Chondrocyte (in vitro differentiated cells): ENCODE measurements around the gene UBASH3B. TPM values are rescaled to one million over a fixed set of nuclear protein-coding genes. Genes with fewer than 3 reads are reported as not detected.
A peak's percentile ranks its signal among the peaks of the same experiment; 100 is the strongest.

Source experiments
- DNase-seq: peaks from one replicate; pipeline ENCODE4 v3.0.0; 2021; ENCODE audit warnings: mixed read lengths, low spot score
- H3K27ac Mint-ChIP-seq: one replicate; pipeline ENCODE4 v1.8.0; 2021; ENCODE audit warnings: mild to moderate bottlenecking, moderate library complexity, mixed read lengths; ENCODE audit not compliant: unreplicated experiment
- H3K27me3 Mint-ChIP-seq: 2 replicates; pipeline ENCODE4 v1.8.0; 2021; ENCODE audit warnings: low read depth, mixed read lengths
- H3K36me3 Mint-ChIP-seq: 2 replicates; pipeline ENCODE4 v1.8.0; 2021; ENCODE audit warnings: low read depth, mixed read lengths
- H3K4me1 Mint-ChIP-seq: 2 replicates; pipeline ENCODE4 v1.8.0; 2021; ENCODE audit warnings: low read depth, mild to moderate bottlenecking, mixed read lengths
- H3K4me3 Mint-ChIP-seq: one replicate; pipeline ENCODE4 v1.8.0; 2021; ENCODE audit warnings: mild to moderate bottlenecking, moderate library complexity, mixed read lengths; ENCODE audit not compliant: unreplicated experiment
- H3K9me3 Mint-ChIP-seq: 2 replicates; pipeline ENCODE4 v1.8.0; 2021; ENCODE audit warnings: low read depth, mixed read lengths
- total RNA-seq: library from RNA; stranded (reverse); gene quantifications from 3 replicates; pipeline ENCODE4 v1.2.1, GENCODE V29; 2021
- TF ChIP-seq, protein P1 (sequence below): fragments of 200-600 bp; sonication (generic); IDR thresholded peaks from 2 replicates; pipeline ENCODE4 v1.5.0; 2021; ENCODE audit warnings: antibody characterized with exemption, mild to moderate bottlenecking, moderate library complexity

The UBASH3B gene
- total RNA-seq, 1 donor from 2014 or later = 14.4 TPM

DNA sequence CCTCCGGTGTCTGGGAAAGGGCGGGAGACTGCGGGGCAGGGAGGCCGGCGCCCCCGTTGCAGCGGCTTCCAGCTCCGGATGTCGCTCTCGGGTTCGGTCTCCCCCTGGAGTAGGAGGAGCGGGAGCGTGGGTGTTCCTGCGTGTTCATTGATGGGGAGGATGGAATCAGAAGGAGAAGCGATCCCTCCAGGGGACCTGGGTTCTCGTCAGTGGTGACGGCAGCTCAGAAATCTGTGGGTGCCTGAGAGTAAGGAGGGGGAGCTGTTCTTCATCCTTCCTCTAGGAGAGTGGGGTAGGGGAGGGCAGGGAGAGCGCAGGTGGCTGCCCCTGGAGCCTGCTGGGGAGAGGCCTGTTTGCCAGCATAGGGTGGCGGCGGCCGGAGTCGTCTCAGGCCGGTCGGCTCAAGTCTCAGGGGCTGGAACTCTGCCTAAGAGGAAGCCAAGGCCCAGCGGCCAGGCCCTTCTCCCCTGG lies 1.1 kb downstream of the UBASH3B start:
- TF ChIP-seq, protein P1, sequence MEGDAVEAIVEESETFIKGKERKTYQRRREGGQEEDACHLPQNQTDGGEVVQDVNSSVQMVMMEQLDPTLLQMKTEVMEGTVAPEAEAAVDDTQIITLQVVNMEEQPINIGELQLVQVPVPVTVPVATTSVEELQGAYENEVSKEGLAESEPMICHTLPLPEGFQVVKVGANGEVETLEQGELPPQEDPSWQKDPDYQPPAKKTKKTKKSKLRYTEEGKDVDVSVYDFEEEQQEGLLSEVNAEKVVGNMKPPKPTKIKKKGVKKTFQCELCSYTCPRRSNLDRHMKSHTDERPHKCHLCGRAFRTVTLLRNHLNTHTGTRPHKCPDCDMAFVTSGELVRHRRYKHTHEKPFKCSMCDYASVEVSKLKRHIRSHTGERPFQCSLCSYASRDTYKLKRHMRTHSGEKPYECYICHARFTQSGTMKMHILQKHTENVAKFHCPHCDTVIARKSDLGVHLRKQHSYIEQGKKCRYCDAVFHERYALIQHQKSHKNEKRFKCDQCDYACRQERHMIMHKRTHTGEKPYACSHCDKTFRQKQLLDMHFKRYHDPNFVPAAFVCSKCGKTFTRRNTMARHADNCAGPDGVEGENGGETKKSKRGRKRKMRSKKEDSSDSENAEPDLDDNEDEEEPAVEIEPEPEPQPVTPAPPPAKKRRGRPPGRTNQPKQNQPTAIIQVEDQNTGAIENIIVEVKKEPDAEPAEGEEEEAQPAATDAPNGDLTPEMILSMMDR = no peak
- Mint-ChIP-seq H3K4me1 (peaks cover 32% of the 10 kb centered on the region), H3K27ac (peak overlapping the region; percentile 79), H3K27me3 (peaks cover 2% of the 10 kb centered on the region), H3K9me3 (no peaks in the 10 kb centered on the region), H3K4me3 (peak overlapping the region; percentile 94), H3K36me3 (no peaks in the 10 kb centered on the region)
- no peak for DNase-seq

DNA sequence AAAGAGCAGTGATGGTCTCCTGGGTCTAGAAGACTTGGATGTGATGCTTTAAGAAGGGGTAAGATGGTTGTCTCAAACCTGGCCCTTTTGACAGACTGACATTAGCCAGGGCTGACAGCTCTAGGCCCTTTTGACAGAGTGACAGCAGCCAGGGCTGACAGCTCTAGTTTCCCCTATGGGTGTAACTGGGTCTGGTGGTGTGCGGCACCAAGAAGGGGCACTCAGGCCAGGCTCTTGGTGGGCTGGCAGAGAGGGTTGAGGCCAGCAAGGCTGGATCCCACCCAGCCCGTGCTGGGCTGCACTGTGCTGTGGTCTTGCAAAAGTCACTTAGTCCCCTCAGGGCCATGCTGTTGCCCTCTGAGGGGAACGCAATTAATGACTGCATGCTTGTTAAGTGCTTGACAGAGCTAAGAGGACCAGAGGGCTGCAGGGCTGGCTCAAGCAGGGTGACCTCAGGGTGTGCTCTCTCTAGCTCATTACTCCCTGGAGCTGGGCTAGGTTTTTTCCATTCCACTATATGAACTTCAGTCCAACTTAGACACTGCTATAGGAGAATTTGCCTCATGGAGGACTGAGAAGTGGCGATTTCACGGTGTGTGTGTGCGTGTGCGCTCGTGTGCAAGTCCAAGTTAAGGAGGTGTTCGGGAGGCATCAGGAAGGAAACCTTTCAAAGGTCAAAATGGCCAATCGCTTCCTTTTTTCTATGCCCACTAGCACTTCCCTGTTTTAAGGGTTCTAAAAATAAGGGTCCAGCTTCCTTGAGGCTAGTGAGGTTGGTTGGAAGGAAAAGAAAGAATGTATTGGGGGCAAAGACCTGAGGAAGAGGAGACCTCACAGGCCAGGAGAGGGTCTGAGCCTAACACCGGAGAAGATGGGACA lies 4.4 kb downstream of the UBASH3B start:
- H3K27me3 Mint-ChIP-seq = peaks cover 2% of the 10 kb centered on the region
- no peak overlapping the region for H3K27ac Mint-ChIP-seq
- TF ChIP-seq, protein P1 = no peak
- no peaks in the 10 kb centered on the region for H3K9me3 Mint-ChIP-seq
- H3K36me3 Mint-ChIP-seq = no peaks in the 10 kb centered on the region
- H3K4me3 Mint-ChIP-seq = no peak overlapping the region
- H3K4me1 Mint-ChIP-seq = peaks cover 35% of the 10 kb centered on the region
- no peak for DNase-seq

DNA sequence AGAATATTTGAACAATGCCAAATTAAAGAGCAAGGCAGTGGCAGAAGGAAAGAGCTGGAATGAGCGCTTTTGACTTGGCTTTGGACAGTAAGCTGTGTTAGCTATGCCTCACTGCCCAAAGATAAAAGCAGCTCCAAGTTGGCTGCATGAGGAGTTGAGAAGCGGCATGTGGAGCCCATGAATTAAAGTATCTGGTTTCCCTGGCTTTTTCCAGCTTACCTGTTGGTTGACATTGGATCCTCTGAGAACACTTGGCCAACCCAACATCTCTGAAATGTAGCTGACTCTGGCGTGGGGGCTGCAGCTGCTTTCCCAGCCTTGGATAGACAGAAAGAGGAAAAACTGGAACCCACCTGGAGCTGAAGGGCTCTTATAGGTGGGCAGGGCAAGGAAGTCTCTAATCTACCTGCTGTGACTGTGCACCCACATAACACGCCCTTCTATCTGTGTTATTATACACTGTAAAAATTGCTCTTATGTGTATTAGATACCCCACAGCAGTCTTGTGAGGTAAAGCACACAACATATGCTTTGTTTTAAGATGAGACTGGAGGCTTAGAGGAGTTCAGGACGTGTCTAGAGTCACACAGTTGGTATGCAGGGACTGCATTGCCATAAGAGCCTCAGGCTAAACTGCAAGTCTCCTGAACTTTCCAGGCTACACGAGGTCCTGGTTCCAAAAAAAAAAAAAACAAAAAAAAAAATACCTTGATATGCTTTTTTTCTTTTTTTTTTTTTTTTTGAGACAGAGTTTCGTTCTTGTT lies 5.8 kb downstream of the UBASH3B start:
- Mint-ChIP-seq H3K4me3 (no peak overlapping the region), H3K36me3 (no peaks in the 10 kb centered on the region), H3K27me3 (no peaks in the 10 kb centered on the region), H3K9me3 (no peaks in the 10 kb centered on the region), H3K4me1 (peaks cover 30% of the 10 kb centered on the region), H3K27ac (no peak overlapping the region)
- DNase-seq = no peak
- TF ChIP-seq, protein P1 = no peak

DNA sequence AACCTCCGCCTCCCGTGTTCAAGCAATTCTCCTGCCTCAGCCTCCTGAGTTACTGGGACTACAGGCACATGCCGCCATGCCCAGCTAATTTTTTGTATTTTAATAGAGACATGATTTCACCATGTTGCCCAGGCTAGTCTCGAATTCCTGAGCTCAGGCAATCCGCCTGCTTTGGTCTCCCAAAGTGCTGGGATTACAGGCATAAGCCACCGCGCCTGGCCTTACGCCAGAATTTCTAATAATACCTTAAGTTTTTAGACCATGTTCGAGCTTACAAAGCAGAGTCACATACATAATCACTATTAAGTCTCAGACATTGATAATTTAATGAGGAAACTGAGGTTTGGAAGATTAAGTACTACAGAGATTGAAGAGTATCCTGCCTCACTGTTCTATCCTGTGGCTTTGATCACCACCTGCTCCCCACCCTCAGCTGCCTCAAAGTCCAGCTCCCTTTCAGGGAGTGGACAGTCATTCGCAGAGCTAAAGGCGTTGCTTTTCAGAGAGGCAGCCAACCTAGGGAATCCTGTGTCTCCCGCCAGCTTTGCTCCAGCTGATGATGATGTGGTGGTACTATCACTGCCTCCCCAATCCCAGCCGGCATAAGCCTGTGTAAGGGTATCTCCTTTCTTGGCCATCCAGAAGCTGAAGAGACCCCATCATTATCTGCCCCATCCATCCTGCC lies 7.7 kb downstream of the UBASH3B start:
- DNase-seq = no peak
- H3K4me1 Mint-ChIP-seq = peaks cover 21% of the 10 kb centered on the region
- H3K9me3 Mint-ChIP-seq = no peaks in the 10 kb centered on the region
- no peak overlapping the region for H3K27ac Mint-ChIP-seq
- no peak overlapping the region for H3K4me3 Mint-ChIP-seq
- H3K36me3 Mint-ChIP-seq = no peaks in the 10 kb centered on the region
- no peaks in the 10 kb centered on the region for H3K27me3 Mint-ChIP-seq
- TF ChIP-seq, protein P1 = no peak

DNA sequence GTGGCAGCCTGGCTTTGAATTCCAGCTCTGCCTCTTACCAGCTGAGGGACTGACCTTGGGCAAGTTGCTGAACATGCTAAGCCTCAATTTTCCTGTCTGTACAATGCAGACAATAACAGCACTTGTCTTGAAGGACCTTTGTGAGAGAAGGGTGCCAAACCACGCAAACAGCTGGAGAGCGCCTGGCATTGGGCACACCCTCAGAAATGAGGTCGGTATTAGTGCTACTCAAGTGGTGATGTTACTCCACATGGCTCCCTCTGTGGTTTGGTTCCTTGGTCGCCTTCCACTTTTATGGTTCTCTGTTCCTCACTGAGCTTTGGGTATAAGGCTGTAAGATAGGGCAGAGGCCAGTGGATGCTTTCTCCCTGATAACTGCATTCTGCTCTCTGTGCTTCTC lies 8.2 kb downstream of the UBASH3B start:
- DNase-seq = no peak
- H3K9me3 Mint-ChIP-seq = no peaks in the 10 kb centered on the region
- TF ChIP-seq, protein P1 = no peak
- no peak overlapping the region for H3K27ac Mint-ChIP-seq
- peaks cover 27% of the 10 kb centered on the region for H3K4me1 Mint-ChIP-seq
- no peaks in the 10 kb centered on the region for H3K36me3 Mint-ChIP-seq
- H3K27me3 Mint-ChIP-seq = no peaks in the 10 kb centered on the region
- H3K4me3 Mint-ChIP-seq = no peak overlapping the region
